ENCODE results near the gene VPS35L.

Gene VPS35L

DNA sequence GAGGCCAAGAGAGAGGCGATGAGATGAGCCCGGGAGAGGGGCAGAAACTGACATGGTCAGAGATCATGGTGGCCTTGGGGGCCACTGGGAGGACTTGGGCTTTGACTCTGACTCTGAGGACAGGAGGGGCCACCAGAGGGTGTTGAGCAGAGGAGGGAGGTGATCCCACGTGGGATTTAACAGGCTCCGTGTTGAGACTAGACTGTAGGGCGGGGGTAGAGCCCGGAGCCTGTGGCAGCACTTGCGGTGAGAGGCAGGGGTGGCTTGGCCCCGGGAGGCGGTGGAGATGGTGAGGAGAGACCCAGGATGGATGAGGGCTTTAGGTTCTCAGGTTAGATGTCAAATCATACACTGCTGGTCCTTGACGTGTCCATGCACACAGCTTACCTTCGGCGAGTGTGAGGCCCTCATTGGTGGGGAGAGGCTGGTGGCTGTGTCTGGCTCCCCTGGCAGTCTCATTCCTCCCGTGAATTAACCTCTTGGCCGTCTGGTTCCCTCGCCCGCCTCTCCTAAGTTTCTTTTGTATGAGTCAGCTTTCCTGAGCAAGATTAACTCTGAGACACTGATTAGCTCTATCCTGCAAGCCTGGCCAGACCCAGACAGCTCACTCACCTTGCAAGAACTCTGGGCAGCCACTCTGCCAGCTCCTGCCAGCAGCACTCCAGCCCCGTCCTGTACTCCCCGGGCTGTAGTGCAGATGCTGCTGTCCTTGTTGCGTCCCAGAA, 39.7 kb downstream of the VPS35L start:
- DNase-seq: no peak

DNA sequence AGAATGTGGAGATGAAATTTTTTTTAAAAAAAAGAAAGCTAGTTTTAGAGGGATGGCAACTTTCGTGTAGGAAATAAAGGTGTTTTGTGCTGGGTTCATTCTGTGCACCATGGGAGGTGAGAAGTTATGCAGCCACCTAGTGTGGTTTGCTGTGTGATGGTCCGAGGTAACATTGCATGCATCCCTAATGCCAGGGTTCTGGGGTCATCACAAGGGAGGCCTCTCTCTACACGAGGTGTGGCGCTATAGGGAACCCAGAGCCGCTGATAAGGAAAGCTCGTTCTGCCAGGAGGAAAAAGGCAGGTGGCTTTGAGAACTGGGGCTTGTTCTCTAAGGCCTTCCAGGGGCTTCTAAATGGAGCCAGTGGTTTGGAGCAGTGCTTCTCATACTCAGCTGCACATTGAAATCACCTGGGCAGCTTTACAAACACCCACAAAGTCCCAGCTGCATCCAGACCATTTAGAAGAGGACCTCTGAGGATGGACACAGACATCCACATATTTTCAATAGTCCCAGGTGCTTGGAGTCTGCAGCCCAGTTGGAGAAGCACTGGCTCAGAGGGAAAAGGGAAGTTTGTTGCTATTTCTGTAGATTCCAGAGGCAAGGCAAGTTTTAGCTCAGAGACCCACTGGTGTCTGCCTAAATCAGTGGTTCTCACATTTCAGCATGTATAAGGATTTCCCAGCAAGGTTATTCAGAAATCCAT, 43.5 kb downstream of the VPS35L start:
- DNase-seq: no peak

DNA sequence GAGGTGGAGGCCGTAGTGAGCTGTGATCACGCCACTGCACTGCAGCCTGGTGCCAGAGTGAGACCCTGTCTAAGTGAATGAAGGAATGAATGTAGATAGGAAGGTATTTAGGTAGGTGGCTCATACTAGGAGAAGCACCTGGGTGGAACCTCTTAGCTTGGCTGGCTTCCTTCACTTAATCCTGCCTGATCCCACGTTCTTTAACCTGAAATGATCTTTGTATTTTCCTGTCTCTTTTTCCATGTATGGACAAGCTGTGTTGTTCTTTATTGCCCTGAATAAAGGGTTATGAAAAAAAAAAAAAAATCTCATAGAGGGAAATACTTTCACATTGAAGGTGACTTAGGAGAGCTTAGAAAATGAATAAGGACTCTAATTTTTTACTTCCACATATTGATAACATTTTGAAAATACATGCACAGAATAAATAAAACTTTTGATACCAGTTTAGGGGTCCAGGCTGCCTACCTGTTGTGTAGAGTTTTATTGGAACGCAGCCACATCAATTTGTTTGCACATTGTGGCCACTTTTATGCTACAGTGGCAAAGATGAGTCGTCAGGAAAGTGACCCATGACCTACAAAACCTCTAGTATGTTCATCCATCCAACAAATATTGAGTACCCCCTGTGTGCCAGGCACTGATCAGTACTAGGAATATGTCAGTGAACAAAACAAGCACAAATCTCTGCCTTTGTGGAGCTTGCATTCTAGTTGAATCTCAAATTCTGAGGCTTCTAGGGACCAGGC, 44.6 kb downstream of the VPS35L start:
- no peak for DNase-seq

DNA sequence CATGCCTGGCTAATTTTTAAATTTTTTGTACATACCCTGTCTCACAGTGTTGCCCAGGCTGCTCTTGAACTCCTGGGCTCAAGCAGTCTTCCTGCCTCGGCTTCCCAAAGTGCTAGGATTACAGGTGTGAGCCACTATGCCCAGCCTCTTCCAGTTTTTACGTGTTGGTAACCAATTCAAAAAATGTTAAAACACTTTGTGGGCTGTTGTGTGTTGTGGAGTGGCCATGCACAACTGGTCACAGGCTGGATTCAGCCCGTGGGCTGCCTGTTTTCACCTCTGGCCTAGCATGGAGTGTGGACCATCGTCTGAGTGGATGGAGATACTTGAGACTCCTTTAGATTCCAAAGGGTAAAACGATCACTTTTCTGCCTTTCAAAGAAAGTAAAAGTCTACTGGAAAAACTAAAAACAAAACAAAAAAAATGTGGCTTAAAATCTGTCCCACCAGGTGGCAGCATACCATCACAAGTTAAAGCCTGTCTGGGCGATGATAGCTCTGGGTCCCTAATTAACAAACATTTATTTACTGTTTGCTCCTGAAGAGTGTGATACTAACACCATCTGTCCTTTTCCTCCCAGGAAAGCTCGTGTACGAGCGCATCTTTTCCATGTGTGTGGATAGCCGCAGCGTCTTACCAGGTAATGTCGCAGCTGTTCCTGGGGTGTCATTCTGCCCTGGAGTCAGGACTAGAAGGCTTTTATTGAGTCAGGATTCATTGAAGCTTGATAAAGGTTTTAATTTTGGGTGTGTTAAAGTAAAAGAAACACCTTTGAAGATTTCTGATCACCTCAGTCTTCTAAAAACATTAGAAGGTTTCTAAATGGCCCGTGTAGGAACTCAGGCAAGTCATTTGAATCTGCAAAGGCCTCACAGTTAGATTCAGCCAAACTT, 45.8 kb downstream of the VPS35L start:
- DNase-seq: peak; percentile 66

DNA sequence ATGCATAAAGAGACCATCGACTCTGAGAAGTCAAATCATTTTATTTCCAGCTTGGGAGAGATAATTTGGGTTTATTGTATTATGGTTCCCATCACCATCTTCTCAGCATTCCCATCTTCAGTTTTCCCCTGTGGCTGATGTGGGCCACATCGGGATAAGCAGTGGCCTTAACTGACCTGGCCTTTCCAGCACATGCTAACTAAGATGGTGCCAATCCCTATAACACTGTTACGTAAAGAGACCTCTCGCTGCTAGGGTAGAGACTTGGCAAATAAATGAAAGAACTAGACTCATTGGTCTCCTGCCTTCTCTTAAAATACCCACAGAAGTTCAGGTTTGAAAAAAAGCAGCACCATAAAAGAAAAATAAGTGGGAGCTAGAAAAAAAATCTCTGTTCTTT, 49.4 kb downstream of the VPS35L start:
- DNase-seq: no peak

DNA sequence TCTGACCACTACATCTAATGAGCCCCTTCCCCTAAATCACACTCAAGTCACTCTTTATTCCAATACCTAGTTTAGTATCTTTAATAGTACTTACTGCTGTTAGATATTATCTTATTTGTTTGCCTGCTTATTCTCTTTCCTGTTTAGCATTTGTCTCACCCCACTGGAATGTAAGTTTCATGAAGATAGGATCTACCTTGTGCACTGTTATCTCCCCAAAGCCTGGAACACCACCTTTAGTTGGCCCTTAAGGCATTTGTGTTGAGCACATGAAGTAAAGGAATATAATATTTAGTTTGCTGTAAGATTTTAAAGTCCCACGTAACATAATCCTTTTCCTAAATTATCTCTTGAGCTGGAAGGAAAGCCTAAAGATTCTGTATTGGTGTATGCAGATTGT, 50.2 kb downstream of the VPS35L start:
- no peak for DNase-seq

DNA sequence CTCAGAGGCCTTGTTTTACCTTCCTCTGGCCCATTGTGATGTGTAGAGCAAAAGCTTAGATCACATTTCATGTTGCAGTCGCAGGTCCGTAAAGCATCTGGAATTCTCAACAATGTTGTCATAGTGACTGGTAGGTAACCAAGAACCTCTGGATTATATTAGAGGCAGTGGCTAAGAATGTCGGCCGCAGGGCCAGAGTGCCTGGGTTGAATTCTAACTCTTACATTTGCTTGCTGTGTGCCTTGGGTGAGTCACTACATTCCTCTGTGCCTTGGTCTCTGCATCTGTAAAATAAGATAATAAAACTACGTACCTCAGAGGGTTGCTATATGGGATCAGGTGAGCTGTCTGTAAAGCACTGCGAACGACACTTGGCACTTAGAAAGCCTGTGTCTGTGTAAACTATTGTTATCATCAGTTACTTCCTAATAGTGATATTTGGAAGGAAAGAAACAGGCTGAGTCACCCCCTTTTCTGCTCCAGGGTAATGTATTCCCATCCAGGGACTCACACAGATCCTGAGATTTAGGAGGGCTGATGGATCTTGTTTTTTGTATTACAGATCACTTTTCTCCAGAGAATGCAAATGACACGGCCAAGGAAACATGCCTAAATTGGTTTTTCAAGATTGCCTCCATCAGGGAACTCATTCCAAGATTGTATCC, 52.2 kb downstream of the VPS35L start:
- DNase-seq: no peak

DNA sequence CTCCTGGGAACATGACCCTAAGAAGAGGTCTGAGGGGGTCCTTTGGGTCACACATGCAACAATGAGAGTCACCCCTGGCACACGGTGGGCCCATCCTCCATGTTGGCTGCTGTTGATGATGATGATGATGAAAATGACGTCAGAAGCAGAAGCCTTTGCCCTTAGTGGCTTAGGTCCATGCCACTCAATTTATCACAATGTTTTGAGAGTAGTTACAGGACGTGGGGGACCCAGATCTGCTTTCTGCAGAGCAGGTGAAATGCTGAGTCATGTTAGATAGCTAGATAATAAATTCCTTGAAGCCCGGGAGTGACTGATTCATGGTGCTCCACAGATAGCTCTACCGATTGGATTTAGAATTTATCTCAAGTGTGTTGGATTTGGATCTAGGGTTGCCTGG, 53.9 kb downstream of the VPS35L start:
- peak; percentile 5 for DNase-seq

DNA sequence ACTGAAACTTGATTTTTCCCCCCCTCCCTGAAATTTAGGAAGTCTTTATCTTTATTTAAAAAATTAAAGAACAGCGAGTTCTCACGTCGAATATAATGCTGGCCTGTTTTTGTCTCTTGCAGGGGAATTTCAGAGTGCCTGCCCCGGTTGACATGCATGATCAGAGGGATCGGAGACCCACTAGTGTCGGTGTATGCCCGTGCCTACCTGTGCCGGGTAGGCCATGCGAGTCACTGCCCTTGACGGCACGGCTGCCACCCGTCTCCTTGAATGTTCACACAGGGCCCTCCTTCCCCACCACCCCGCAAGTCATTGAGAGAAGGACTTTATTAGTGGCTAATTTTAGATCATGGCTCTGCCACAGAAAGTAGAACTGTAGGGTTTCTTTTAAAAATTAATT, 54.7 kb downstream of the VPS35L start:
- DNase-seq: no peak

DNA sequence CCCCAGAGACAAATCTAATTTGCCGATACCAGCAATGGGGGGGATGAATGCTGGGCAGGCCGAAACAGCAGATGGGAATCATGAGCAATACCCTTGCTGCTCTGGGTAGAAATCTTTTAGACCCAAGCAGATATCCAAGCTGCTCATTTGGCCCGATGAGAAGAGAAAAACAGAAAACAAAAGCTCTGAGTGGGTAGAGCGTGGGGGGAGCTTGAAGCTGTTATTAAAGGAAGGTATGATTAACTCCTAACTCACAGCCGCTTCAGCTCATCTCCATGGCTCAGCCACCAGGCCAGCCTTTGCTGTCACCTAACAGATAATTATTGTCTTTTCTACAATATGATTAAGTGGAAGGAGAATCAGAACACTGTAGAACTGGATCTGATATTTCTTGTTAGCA, 58.3 kb downstream of the VPS35L start:
- no peak for DNase-seq

DNA sequence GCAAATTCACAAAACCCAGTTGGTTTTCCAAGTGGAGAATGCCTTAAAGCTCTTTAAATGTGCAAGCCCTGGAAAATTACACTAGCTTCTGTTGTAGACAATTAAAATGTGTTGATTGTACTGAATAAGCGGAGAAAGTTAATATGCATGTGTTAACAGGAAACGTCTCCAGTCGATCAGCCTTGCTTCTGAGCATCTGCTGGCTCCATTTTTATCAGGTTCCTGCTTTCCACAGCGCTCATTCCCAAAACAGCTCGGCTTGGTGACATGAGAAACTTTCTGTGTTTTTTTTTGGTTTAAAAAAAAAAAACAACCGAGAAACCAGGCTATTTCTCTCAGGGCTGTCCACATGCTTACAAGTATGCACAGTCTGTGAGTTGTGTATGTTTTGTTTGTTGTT, 60.7 kb downstream of the VPS35L start:
- no peak for DNase-seq

DNA sequence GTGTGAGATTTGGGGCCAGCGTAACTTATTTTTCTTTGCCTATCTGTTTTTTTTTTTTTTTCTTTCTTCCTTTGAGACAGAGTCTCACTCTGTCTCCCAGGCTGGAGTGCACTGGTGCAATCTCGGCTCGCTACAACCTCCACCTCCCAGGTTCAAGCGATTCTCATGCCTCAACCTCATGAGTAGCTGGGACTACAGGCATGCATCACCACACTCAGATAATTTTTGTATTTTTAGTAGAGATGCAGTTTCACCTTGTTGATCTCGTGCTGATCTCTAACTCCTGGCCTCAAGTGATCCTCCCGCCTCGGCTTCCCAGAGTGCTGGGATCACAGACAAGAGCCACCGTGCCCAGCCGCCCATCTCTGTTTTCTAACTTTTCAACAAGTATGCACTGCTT, 63.4 kb downstream of the VPS35L start:
- no peak for DNase-seq

DNA sequence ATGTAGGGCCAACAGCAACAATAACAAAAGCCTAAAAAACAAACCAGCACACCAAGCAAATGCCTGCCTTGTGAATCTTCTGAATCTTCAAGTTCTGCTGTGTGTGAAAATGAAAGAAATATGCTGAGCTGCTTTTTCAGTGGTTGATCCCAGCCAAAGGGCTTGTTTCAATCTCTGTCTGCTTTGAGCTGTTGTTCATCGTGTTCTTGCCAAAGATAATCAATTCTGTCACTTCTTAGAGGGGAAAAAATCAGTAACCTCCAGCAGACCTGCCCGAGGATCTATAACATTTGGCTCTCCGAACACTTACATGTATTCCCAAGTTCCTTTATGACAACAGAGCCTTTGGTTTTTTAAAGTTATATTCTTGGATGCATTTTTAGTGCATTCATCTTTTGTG, 65.9 kb downstream of the VPS35L start:
- no peak for DNase-seq

DNA sequence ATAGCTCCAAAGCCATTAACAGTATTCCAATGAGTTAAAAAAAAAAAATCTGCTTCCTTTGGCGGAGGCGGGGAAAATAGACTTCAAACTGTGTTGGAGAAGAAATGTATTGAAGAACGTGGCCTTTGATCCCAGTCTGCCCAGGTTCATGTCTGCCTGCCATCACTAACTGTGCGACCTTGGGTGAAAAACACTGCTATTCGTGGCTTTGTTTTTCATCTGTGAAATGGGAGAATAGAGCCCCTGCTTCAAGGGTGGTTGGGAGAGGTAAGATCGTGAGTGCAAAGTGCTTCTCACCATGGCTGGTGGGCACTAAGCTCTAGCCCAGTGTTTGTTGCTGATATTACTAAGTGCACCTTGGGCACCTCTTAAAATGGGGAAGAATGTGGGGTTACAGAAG, 69.5 kb downstream of the VPS35L start:
- DNase-seq: no peak

DNA sequence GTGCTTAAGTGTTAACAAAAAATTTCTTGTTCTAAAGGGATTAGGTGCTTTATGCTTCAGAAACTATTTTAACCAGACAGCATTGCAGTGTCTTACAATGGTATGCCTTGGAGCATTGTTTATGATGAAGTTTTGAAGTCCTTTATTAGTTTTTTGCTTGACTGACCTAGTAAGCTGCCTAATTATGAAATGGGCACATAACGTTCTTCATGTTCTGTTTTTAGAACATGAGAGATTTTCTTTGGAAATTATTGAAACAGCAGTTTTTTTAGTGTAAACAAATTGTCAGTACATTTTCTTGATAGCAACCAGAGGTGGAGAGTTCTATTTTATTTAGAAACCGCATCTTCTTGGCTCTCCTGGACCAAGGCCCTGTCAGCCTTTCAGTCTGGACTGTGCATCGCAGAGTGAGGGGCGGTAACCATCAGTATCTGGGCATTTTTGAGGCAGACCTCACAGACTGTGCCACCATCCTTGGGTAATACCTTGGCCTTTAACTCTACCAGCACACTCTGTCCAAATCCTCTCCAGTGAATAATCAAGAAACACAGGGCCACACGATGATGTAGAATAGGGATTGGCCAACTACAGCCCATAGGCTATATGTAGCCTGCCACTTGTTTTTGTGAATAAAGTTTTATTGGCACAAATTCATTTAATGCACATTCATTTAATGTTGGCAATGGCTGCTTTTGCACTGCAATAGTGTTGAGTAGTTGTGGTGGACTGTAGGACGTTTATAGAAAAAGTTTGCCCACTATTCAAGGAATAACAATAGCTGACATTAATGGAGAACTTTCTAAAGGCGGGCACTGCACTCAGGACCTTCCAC, 81.1 kb downstream of the VPS35L start:
- DNase-seq: no peak

DNA sequence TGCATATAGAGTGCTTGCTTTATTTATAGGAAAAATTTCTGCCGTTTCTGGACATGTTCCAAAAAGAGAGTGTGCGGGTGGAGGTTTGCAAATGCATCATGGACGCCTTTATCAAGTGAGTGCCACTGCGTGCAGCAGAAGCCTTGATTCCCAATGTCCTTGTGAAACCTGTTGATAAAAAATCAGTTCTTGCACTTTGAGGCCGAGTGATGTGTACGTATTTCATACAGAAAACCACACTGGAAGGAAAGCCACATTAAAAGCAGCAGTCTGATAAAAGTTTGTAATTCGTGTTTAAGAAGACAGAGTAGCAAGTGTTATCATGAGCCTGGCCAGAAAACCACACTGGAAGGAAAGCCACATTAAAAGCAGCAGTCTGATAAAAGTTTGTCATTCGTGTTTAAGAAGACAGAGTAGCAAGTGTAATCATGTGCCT, 84.5 kb downstream of the VPS35L start:
- DNase-seq: peak; percentile 96

DNA sequence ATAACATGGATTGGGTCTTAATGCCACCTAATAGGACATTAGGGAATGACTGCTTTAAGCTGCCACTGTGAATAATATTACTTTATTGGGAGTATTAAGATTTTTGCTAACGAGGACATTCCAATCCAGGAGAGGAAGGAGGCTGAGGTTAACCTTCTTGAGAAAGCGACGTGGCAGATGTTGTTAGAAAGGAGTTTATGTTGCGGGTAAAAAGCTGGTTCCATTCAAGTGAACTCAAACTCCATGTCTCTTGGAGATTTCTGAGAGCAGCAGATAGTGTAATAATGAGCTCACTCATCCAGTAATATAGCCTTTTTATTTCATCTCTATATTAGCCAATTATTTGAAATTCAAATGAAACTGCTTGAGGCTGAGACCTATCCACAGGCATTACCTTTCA, 87.0 kb downstream of the VPS35L start:
- no peak for DNase-seq

DNA sequence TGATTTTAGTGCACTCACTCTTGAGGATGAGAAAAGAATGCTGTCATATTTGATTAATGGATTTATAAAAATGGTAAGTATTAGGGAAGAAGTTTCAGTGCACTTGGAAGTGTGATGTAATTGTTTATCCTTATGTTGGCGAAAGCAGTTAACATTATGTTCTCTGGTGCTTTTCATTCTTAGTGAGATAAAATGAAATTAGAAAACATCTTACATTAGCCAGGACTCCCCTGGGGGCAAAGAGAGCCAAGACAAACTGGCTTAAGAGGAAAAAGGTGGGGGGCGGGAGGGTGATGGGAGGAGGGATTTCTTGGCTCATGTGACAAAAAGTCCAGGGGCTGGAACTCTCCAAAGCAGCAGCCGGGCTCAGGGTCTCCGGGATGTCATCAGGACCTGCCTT, 89.4 kb downstream of the VPS35L start:
- no peak for DNase-seq

DNA sequence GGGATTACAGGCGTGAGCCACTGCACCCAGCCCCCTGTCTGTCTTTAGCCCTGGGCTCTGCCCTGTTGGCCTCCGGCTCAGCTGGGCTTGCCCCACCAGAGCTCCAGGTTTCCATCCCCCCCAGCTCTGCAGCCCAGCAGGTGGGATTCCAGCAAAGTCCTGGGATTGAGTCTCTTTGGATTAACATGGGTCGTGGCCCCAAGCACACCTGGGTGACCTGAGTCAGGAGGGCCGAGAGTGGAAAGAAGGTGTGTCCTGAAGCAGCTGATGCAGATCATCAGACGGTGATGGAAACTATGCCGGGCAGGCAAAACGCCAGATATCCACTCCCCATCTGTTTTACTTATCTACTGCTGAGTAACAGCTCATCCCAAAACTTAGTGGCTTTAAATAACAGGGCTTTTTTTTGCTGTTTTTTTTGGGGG, 90.1 kb downstream of the VPS35L start:
- no peak for DNase-seq

DNA sequence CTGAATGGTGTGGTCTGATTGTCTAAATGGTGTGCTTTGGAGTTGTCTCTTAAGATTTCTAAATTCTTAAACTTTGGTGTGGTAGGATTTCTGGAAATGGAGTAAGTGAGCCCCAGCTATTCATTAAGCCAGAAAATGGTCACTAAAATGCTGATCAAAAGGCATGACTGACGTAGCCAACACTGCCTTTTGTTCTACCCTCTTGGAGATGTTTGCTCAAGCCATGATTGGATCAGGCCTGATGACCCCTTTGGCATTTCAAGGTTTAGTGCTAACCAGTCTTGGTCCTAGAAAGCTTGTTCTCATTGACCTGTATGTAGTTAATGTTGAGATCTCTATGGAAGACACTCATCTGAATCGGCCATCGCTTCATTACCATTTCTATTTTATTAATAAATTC, 94.5 kb downstream of the VPS35L start:
- DNase-seq: no peak

DNA sequence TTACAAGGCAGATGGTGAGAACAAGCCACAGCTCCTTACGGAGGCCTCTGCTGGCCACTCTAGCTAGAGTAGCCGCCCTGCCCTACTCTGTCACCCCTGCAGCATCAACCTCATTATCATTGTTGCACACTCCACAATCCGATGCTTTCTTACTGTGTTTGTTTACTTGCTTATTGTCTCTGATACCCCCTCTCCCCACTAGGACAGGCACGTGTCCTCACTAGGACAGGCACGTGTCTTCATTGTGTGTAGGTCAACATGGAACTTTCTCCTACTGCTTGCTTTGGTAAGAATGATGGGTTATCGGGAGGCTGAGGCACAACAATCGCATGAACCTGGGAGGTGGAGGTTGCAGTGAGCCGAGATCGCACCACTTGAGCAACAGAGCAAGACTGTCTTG, 98.6 kb downstream of the VPS35L start:
- no peak for DNase-seq
